Upper lobe of left lung (tissue), 6 donors: ENCODE results near the gene MCCD1. TPM values are rescaled to one million over a fixed set of nuclear protein-coding genes. Genes with fewer than 3 reads are reported as not detected.

Source experiments
- ATAC-seq, 2 donors: fragments of 200-7000 bp; cut with Tn5 transposase; one replicate each; pipeline ENCODE4 v1.9.1; 2022; ENCODE audit warnings: mild to moderate bottlenecking in 2 of 2, moderate library complexity in 2 of 2; ENCODE audit not compliant: low FRiP score in 2 of 2
- DNase-seq, 2 donors: peaks; one replicate each; pipeline ENCODE4 v3.0.0-alpha.2; 2019 to 2020
- H3K27ac ChIP-seq, 4 donors: fragments of 200-600 bp; sonication (generic); one replicate each; pipeline ENCODE4 v1.5.1; 2016 to 2019
- H3K27me3 ChIP-seq, 4 donors: fragments of 200-600 bp; sonication (generic); one replicate each; pipeline ENCODE4 v1.5.1; 2017 to 2019
- H3K36me3 ChIP-seq, 4 donors: fragments of 200-600 bp; sonication (generic); one replicate each; pipeline ENCODE4 v1.5.1; 2016 to 2019
- H3K4me1 ChIP-seq, 4 donors: fragments of 200-600 bp; sonication (generic); one replicate each; pipeline ENCODE4 v1.5.1; 2018 to 2019
- H3K4me3 ChIP-seq, 4 donors: fragments of 200-600 bp; sonication (generic); one replicate each; pipeline ENCODE4 v1.5.1; 2017 to 2019; ENCODE audit warnings: mild to moderate bottlenecking in 2 of 4, moderate library complexity in 1 of 4
- H3K9me3 ChIP-seq, 4 donors: fragments of 200-600 bp; sonication (generic); one replicate each; pipeline ENCODE4 v1.5.1; 2018 to 2019
- EP300 ChIP-seq, 4 donors: sonication (generic); formaldehyde crosslinking; IDR thresholded peaks; one replicate each; pipeline ENCODE4 v1.5.1; 2017; ENCODE audit warnings: antibody characterized with exemption in 4 of 4, control low read depth in 2 of 4
- POLR2A ChIP-seq, 4 donors: fragments of 450-650 bp; IDR thresholded peaks; one replicate each; pipeline ENCODE4 v1.5.1; 2016 to 2017; ENCODE audit warnings: antibody characterized with exemption in 4 of 4, mild to moderate bottlenecking in 2 of 4
- POLR2AphosphoS5 ChIP-seq, 2 donors: sonication (generic); formaldehyde crosslinking; IDR thresholded peaks; one replicate each; pipeline ENCODE4 v1.5.1; 2017; ENCODE audit warnings: antibody characterized with exemption in 2 of 2
- WGBS, 2 donors: methylation state at CpG; one replicate each; pipeline ENCODE4 v1.1.5; 2017 to 2018; 5-methylcytosine and 5-hydroxymethylcytosine counted together
- total RNA-seq, 6 donors: library from RNA; depleted of rRNA in 4 of 6; stranded (reverse); fragments of >200 nt in 4 of 6; gene quantifications; one replicate each; pipeline versions ENCODE4 v1.1.0 to v1.2.1, GENCODE V29; 2016 to 2021
- TF ChIP-seq, protein P1 (sequence below), 6 experiments: fragments of 450-650 bp in 4 of 6; fragments of 200-600 bp in 2 of 6; sonication (generic) in 2 of 6; IDR thresholded peaks; one replicate each; pipeline ENCODE4 v1.5.1; 2016 to 2019; ENCODE audit warnings: antibody characterized with exemption in 6 of 6
- donor health status: DM: no; HTN: no; CAD: no; lungs with moderate emphysema.
- donor health status: DM: no; HTN: yes; CAD: no; lungs with severe emphysema.

Gene MCCD1
- total RNA-seq, 6 donors from 2014 or later: not detected

DNA sequence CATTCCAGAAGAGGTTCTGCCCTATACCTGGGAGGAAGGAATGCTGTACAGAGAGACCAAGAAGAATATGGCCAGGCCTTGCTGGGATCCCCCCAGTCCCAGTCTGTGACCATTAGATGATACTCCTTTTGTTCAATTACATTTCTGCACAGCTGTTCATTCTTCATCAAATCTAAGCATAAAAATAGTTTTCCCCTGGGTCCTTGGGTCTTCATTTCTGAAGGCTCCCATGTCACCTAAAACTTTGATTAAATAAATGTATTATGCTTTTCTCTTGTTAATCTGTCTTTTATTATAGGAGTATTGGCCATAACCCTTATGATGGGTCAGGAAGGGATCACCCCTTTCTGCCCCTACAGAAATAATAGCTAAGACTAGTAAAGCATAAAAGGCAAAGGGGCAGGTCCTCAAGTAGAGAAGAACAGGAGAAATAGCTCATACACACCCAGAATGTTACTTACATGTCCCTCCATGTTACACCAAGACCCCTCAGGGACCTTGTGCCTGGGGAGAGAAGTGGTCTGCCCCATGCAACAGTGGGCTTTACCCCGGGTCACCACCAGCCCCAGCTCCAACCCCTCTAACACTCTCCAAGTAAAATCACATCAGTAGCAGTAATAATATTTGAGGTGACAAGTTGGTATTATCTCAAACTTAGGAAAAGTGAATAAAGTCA is 41.2 kb downstream of the MCCD1 start:
- Histone ChIP-seq H3K9me3 (no peaks in the 10 kb centered on the region), H3K4me3 (no peak overlapping the region), H3K4me1 (peaks cover 0 to 3% (median 0%) of the 10 kb centered on the region in 4 donors), H3K27ac (no peak overlapping the region), H3K27me3 (no peaks in the 10 kb centered on the region), H3K36me3 (no peaks in the 10 kb centered on the region)
- WGBS, 2 donors: 31 to 68% methylated on average over 1 of the region's 1 CpG
- TF ChIP-seq EP300 (IDR thresholded peaks at IDR 0.05): no peak
- TF ChIP-seq, protein P1, sequence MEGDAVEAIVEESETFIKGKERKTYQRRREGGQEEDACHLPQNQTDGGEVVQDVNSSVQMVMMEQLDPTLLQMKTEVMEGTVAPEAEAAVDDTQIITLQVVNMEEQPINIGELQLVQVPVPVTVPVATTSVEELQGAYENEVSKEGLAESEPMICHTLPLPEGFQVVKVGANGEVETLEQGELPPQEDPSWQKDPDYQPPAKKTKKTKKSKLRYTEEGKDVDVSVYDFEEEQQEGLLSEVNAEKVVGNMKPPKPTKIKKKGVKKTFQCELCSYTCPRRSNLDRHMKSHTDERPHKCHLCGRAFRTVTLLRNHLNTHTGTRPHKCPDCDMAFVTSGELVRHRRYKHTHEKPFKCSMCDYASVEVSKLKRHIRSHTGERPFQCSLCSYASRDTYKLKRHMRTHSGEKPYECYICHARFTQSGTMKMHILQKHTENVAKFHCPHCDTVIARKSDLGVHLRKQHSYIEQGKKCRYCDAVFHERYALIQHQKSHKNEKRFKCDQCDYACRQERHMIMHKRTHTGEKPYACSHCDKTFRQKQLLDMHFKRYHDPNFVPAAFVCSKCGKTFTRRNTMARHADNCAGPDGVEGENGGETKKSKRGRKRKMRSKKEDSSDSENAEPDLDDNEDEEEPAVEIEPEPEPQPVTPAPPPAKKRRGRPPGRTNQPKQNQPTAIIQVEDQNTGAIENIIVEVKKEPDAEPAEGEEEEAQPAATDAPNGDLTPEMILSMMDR (IDR thresholded peaks at IDR 0.05): no peak
- TF ChIP-seq POLR2AphosphoS5 (IDR thresholded peaks at IDR 0.05): no peak
- TF ChIP-seq POLR2A (IDR thresholded peaks at IDR 0.05): no peak
- no peak for DNase-seq
- no peak for ATAC-seq

DNA sequence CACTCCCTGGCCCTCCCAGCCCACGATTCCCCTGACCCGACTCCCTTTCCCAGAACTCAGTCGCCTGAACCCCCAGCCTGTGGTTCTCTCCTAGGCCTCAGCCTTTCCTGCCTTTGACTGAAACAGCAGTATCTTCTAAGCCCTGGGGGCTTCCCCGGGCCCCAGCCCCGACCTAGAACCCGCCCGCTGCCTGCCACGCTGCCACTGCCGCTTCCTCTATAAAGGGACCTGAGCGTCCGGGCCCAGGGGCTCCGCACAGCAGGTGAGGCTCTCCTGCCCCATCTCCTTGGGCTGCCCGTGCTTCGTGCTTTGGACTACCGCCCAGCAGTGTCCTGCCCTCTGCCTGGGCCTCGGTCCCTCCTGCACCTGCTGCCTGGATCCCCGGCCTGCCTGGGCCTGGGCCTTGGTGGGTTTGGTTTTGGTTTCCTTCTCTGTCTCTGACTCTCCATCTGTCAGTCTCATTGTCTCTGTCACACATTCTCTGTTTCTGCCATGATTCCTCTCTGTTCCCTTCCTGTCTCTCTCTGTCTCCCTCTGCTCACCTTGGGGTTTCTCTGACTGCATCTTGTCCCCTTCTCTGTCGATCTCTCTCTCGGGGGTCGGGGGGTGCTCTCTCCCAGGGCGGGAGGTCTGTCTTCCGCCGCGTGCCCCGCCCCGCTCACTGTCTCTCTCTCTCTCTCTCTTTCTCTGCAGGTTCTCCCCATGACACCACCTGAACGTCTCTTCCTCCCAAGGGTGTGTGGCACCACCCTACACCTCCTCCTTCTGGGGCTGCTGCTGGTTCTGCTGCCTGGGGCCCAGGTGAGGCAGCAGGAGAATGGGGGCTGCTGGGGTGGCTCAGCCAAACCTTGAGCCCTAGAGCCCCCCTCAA is 43.5 kb downstream of the MCCD1 start, which contains the start of gene LTA:
Gene LTA (plus strand): TSS at position 249 of the 871 bp plus-strand sequence. CDS start 454 bp downstream, at position 703.
- H3K27ac ChIP-seq: peak within 1 kb of the TSS in 2 of 4 donors; percentile 52 to 58
- H3K9me3 ChIP-seq: no peaks in the 10 kb centered on the region
- H3K36me3 ChIP-seq: no peaks in the 10 kb centered on the region
- TF ChIP-seq, protein P1 (IDR thresholded peaks at IDR 0.05): no peak
- TF ChIP-seq POLR2AphosphoS5 (IDR thresholded peaks at IDR 0.05) (no peak), POLR2A (IDR thresholded peaks at IDR 0.05) (no peak), EP300 (IDR thresholded peaks at IDR 0.05) (no peak)
- peak within 1 kb of the TSS in 3 of 4 donors; percentile 7 to 22 (median 19) for H3K4me3 ChIP-seq
- peak in 1 of 2 donors; percentile 77 for DNase-seq
- peak in 1 of 2 donors; percentile 15 for ATAC-seq
- no peaks in the 10 kb centered on the region for H3K27me3 ChIP-seq
- peaks cover 0 to 4% (median 1%) of the 10 kb centered on the region in 4 donors for H3K4me1 ChIP-seq
- 82 to 86% methylated on average over 26 to 27 of the region's 27 CpGs for WGBS, 2 donors

DNA sequence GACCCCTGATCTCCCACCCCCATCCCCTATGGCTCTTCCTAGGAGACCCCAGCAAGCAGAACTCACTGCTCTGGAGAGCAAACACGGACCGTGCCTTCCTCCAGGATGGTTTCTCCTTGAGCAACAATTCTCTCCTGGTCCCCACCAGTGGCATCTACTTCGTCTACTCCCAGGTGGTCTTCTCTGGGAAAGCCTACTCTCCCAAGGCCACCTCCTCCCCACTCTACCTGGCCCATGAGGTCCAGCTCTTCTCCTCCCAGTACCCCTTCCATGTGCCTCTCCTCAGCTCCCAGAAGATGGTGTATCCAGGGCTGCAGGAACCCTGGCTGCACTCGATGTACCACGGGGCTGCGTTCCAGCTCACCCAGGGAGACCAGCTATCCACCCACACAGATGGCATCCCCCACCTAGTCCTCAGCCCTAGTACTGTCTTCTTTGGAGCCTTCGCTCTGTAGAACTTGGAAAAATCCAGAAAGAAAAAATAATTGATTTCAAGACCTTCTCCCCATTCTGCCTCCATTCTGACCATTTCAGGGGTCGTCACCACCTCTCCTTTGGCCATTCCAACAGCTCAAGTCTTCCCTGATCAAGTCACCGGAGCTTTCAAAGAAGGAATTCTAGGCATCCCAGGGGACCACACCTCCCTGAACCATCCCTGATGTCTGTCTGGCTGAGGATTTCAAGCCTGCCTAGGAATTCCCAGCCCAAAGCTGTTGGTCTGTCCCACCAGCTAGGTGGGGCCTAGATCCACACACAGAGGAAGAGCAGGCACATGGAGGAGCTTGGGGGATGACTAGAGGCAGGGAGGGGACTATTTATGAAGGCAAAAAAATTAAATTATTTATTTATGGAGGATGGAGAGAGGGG is 44.7 kb downstream of the MCCD1 start:
- TF ChIP-seq, protein P1 (IDR thresholded peaks at IDR 0.05): no peak
- TF ChIP-seq EP300 (IDR thresholded peaks at IDR 0.05) (no peak), POLR2AphosphoS5 (IDR thresholded peaks at IDR 0.05) (no peak), POLR2A (IDR thresholded peaks at IDR 0.05) (no peak)
- no peak overlapping the region for H3K4me3 ChIP-seq
- no peaks in the 10 kb centered on the region for H3K9me3 ChIP-seq
- H3K27me3 ChIP-seq: no peaks in the 10 kb centered on the region
- ATAC-seq (no peak), DNase-seq (no peak)
- peak overlapping the region in 1 of 4 donors; percentile 6 for H3K27ac ChIP-seq
- peaks cover 0 to 7% (median 0%) of the 10 kb centered on the region in 4 donors for H3K4me1 ChIP-seq
- no peaks in the 10 kb centered on the region for H3K36me3 ChIP-seq
- 88 to 94% methylated on average over 9 of the region's 9 CpGs for WGBS, 2 donors

DNA sequence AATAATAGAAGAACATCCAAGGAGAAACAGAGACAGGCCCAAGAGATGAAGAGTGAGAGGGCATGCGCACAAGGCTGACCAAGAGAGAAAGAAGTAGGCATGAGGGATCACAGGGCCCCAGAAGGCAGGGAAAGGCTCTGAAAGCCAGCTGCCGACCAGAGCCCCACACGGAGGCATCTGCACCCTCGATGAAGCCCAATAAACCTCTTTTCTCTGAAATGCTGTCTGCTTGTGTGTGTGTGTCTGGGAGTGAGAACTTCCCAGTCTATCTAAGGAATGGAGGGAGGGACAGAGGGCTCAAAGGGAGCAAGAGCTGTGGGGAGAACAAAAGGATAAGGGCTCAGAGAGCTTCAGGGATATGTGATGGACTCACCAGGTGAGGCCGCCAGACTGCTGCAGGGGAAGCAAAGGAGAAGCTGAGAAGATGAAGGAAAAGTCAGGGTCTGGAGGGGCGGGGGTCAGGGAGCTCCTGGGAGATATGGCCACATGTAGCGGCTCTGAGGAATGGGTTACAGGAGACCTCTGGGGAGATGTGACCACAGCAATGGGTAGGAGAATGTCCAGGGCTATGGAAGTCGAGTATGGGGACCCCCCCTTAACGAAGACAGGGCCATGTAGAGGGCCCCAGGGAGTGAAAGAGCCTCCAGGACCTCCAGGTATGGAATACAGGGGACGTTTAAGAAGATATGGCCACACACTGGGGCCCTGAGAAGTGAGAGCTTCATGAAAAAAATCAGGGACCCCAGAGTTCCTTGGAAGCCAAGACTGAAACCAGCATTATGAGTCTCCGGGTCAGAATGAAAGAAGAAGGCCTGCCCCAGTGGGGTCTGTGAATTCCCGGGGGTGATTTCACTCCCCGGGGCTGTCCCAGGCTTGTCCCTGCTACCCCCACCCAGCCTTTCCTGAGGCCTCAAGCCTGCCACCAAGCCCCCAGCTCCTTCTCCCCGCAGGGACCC is 45.6 kb downstream of the MCCD1 start:
- H3K27ac ChIP-seq: peak overlapping the region in 2 of 4 donors; percentile 8 to 81
- no peaks in the 10 kb centered on the region for H3K9me3 ChIP-seq
- ATAC-seq (no peak), DNase-seq (no peak)
- no peaks in the 10 kb centered on the region for H3K36me3 ChIP-seq
- WGBS, 2 donors: 83 to 87% methylated on average over 14 of the region's 14 CpGs
- no peaks in the 10 kb centered on the region for H3K27me3 ChIP-seq
- TF ChIP-seq POLR2AphosphoS5 (IDR thresholded peaks at IDR 0.05) (no peak), EP300 (IDR thresholded peaks at IDR 0.05) (no peak), POLR2A (IDR thresholded peaks at IDR 0.05) (no peak)
- TF ChIP-seq, protein P1 (IDR thresholded peaks at IDR 0.05): no peak
- peaks cover 0 to 7% (median 0%) of the 10 kb centered on the region in 4 donors for H3K4me1 ChIP-seq
- H3K4me3 ChIP-seq: no peak overlapping the region
